Measurements from ENCODE around the gene ETDA.
"Not testable (repeated sequence)": the region's sequence is repeated elsewhere in the genome, so short reads cannot be mapped to it uniquely, and the experiment has no call there.

ETDA gene

GRCh38 chrX:135252011-135252518 is at the start of gene ETDA:
TSS of gene ETDA (plus strand) at chrX:135252061. CDS start at chrX:135253277, 1,216 bp downstream.
- DNase-seq (ENCODE audit: low spot score) = not testable (repeated sequence)

GRCh38 chrX:135206427-135206826 is 45.4 kb upstream of the ETDA start:
- DNase-seq (ENCODE audit: low spot score) = not testable (repeated sequence)

DNA sequence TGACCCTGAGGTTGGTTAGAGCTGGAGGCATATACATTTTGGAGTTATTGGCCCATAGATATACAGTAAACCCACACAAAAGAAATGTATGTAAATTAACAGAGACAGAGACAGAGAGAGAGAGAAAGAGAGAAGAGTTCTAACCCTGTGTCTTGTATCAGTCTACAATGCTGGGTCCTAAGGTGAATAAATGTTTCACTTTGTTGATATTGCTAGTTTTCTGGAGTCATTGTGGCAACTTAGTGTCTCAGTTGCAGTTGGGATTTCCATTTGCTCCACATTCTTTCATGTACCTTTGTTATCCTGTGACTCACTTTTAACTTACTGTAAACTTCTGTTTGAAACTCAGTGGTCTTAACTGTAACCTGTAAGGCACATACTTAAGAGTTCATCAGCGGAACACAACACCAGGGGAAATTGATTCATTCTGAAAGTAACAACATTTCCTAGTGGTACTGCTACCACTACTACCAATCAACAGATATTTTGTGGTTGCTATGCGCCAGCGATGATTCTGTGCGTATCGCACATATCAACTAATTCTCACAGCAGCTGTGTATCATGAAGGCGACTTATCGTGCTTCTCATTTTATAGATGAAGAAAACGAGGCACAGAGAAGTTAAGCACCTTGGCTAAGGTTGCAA is 38.5 kb upstream of the ETDA start:
- DNase-seq (ENCODE audit: low spot score) = no peak

GRCh38 chrX:135245989-135246388 is 5.9 kb upstream of the ETDA start:
- DNase-seq (ENCODE audit: low spot score) = not testable (repeated sequence)

DNA sequence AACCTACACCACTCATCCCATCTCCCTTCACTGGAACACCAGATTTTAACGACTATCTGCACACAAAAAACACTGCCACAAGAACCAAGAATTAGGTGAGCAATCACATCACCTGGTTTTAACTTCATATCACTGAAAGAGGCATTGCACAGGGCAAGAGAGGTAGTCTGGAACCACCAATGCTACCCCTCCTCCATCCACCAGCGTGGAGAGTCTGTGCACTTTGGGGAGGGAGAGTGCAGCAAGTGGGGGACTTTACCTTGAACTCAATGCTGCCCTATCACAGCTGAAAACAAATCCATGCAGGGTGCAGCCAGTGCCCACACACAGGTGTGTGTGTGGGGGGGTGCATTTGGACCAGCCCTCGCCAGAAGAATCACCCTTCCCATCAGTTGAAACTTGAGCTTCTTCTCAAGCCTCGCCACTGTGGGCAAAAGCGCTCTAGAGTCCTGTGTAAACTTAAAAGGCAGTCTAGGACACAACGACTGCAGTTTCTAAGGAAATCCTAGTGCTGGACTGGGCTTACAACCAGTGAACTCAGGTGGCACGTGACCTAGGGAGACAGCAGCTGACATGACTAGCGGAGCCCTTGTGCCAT is 4.3 kb downstream of the ETDA start:
- not testable (repeated sequence) for DNase-seq (ENCODE audit: low spot score)

GRCh38 chrX:135256923-135257322 is 5.1 kb downstream of the ETDA start:
- DNase-seq (ENCODE audit: low spot score) = no peak

- DNase-seq (ENCODE audit: low spot score) = no peak
Observed at GRCh38 chrX:135257469-135257868, 5.6 kb downstream of the ETDA start.

DNA sequence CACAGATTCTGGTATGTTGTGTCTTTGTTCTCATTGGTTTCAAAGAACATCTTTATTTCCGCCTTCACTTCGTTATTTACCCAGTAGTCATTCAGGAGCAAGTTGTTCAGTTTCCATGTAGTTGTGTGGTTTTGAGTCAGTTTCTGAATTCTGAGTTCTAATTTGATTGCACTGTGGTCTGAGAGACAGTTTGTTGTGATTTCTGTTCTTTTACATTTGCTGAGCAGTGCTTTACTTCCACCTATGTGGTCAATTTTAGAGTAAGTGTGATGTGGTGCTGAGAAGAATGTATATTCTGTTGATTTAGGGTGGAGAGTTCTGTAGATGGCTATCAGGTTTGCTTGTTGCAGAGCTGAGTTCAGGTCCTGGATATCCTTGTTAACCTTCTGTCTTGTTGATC is 9.1 kb downstream of the ETDA start:
- DNase-seq (ENCODE audit: low spot score) = not testable (repeated sequence)

DNA sequence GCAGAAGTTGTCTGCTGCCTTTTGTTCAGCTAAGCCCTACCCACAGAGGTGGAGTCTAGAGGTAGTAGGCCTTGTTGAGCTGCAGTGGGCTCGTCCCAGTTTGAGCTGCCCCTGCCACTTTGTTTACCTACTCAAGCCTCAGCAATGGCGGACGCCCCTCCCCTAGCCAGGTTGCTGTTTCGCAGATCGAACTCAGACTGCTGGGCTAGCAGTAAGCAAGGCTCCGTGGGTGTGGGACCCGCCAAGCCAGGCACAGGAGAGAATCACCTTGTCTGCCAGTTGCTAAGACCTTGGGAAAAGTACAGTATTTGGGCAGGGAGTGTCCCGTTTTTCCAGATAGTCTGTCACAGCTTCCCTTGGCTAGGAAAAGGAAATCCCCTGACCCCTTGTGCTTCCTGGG is 11.5 kb downstream of the ETDA start:
- DNase-seq (ENCODE audit: low spot score) = not testable (repeated sequence)

GRCh38 chrX:135264206-135264605 is 12.3 kb downstream of the ETDA start:
- no peak for DNase-seq (ENCODE audit: low spot score)

DNA sequence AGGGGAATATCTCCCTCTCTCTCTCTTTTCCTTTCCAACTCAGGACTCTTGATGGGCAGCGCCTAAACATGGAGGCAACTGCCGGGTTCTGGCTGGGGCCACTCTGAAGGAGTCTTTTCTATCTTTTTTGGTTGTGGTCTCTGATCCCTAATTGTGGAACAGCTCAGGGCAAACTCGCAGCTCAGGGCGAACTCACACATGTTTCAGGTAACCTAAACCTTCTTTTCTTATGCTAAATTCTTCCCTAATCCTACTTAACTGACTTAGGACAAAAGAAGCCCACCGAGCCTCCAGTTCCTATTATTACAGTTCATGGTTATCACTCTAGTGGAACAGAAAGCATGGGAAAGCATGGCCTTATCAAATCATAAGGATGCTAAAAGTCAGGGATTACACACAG is 21.3 kb downstream of the ETDA start:
- DNase-seq (ENCODE audit: low spot score) = no peak

GRCh38 chrX:135275973-135276372 is 24.1 kb downstream of the ETDA start:
- DNase-seq (ENCODE audit: low spot score) = no peak

- DNase-seq (ENCODE audit: low spot score) = no peak
Observed at GRCh38 chrX:135287266-135287823, 35.5 kb downstream of the ETDA start.

- no peak for DNase-seq (ENCODE audit: low spot score)
Observed at GRCh38 chrX:135295238-135295943, 43.5 kb downstream of the ETDA start.

DNA sequence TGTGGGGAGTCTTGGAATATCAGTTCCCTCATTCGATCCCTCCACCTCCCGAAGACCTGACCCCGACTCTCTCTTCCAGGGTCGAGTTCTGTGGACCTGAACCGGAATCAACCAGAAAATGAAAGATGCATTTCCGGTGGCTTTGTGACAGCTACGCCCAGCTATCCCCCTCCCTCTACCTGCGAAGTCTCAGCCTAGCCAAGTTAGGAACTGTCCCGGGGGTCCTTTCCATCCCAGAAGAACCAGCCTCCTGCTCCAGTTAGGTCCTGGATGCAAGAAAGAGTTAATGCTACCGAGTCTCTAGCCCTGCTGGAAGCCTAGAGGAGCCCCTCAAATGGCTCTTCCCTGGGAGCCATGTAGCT is 44.1 kb downstream of the ETDA start:
- DNase-seq (ENCODE audit: low spot score) = no peak

DNA sequence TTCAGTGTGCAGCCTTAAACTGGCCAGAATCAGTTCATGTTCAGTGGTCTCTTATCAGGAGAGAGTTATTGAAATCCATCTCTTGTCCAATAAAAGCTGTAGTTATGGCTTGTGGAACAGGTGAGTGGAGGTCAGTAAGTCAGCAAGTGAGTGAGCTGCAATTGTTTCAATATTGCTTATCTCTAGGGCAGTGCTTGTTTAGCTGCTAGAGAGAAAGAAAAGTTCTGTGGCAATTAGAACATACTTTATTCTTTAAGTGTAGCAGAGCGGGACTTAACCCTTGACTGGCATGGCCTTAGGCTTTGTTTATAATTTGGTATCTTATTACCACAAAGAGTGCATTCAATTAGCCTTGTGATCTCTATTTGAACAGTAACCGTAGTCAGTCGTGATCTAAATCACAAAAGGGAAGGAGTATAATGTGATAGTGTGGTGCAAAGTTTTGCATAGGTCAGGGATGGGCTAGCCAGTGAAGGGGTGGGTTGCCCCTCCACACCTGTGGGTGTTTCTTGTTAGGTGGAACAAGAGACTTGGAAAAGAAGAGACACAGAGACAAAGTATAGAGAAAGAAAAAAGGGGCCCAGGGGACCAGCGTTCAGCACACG is 50.5 kb downstream of the ETDA start:
- DNase-seq (ENCODE audit: low spot score) = no peak

Data from LoVo (cell line).